Activated CD4-positive, alpha-beta T cell treated with anti-CD3 and anti-CD28 coated beads, Interleukin-2, amount 50 U/mL, for 1 hour (primary cell): Measurements from ENCODE around the gene DHRS1.

ENCODE experiments used
- DNase-seq: peaks from one replicate; pipeline ENCODE4 v3.0.0-alpha.2; 2020

DHRS1 gene

DNA sequence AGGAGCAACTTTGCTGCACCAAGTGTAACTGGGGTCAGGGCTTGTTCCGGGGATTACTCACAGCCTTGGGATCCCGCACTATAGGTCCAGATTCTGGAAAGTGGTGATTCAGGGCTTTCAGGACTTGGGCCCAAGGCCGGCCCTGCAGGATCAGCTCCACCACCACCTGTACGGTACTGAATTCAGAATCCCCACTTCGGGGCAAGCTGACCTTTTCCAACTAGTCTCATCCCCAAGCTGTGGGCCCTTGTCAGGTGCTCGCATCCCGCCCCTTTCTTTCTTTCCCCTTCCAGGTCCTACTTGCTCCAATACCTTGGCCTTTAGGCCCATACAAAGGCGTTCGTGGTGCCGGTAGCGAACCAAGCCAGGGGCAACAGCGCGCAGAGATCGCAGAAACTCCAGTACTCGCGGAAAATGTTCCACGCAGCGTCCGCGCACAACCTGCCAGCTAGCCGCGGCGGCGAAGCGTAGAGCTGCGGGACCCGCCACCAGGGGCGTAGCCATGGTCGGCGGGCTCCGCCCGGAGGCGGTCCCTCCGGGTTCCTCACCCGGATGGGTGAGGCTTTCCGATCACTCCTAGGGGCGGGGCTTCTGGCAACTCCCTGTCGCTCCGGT, 57.6 kb downstream of the DHRS1 start:
- peak; percentile 94 for DNase-seq
